ENCODE measurements around the gene GPR139.
A peak's percentile ranks its signal among the peaks of the same experiment; 100 is the strongest.

GRCh38 chr16:20004931-20005330 is 68.8 kb downstream of the GPR139 start:
- TF ChIP-seq CTCF (IDR thresholded peaks at IDR 0.05; ENCODE audit: borderline replicate concordance, extremely low read depth, low read length, poor library complexity, severe bottlenecking) (peak; percentile 13), EZH2 (IDR thresholded peaks at IDR 0.05; ENCODE audit: borderline replicate concordance, low read depth, low read length, severe bottlenecking) (no peak)
